Body of pancreas (tissue), 4 donors: ENCODE data around the gene ADGRG7.

Source experiments
- CTCF ChIP-seq, 7 experiments: fragments of 450-650 bp in 4 of 7; fragments of 200-600 bp in 3 of 7; sonication (generic) in 3 of 7; IDR thresholded peaks; one replicate each; pipeline ENCODE4 v1.5.1; 2016 to 2019; ENCODE audit warnings: antibody characterized with exemption in 7 of 7
- POLR2A ChIP-seq, 3 donors: fragments of 450-650 bp; IDR thresholded peaks; one replicate each; pipeline ENCODE4 v1.6.1; 2016; ENCODE audit warnings: antibody characterized with exemption in 3 of 3, mild to moderate bottlenecking in 2 of 3

- TF ChIP-seq CTCF (IDR thresholded peaks at IDR 0.05), result no peak
- no peak for TF ChIP-seq POLR2A (IDR thresholded peaks at IDR 0.05)
These were observed 73.7 kb downstream of the ADGRG7 start for GRCh38 chr3:100682854-100683760.
